ENCODE measurements around the gene CEP164. TPM values are rescaled to one million over a fixed set of nuclear protein-coding genes. Genes with fewer than 3 reads are reported as not detected.

CEP164 gene
- total RNA-seq, result 10 to 100 TPM; 23.1 to 56.5 (median 29.0) TPM

- intact Hi-C loops (cut with DNase I), result no loop called here
- peak within 1 kb of the TSS; percentile 38 to 76 (median 55) for H3K4me3 ChIP-seq (replicated peaks in 1 of 3)
- no peaks in the 10 kb centered on the region for H3K9me3 ChIP-seq
- 0 to 1% methylated on average over 55 to 56 of the region's 64 CpGs for WGBS, 2 donors
- no peaks in the 10 kb centered on the region for H3K27me3 ChIP-seq
- H3K36me3 ChIP-seq, result no peaks in the 10 kb centered on the region
- TF ChIP-seq, protein P1, sequence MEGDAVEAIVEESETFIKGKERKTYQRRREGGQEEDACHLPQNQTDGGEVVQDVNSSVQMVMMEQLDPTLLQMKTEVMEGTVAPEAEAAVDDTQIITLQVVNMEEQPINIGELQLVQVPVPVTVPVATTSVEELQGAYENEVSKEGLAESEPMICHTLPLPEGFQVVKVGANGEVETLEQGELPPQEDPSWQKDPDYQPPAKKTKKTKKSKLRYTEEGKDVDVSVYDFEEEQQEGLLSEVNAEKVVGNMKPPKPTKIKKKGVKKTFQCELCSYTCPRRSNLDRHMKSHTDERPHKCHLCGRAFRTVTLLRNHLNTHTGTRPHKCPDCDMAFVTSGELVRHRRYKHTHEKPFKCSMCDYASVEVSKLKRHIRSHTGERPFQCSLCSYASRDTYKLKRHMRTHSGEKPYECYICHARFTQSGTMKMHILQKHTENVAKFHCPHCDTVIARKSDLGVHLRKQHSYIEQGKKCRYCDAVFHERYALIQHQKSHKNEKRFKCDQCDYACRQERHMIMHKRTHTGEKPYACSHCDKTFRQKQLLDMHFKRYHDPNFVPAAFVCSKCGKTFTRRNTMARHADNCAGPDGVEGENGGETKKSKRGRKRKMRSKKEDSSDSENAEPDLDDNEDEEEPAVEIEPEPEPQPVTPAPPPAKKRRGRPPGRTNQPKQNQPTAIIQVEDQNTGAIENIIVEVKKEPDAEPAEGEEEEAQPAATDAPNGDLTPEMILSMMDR (IDR thresholded peaks at IDR 0.05), result no peak
- TF ChIP-seq POLR2A (IDR thresholded peaks at IDR 0.05), result peak in 1 of 2 donors; percentile 65
- DNase-seq, result peak; percentile 97
- peaks cover 9 to 13% of the 10 kb centered on the region in 2 donors for H3K4me1 ChIP-seq
- peak within 1 kb of the TSS; percentile 75 to 88 (median 78) for H3K27ac ChIP-seq
These were observed at the start of gene CEP164 for GRCh38 chr11:117327567-117328374. CEP164 (plus strand) TSS chr11:117327854; CDS start chr11:117338587, 10,733 bp downstream.

- H3K27me3 ChIP-seq, result no peaks in the 10 kb centered on the region
- WGBS, 2 donors, result 87 to 89% methylated on average over 2 of the region's 2 CpGs
These were observed 49.3 kb upstream of the CEP164 start for GRCh38 chr11:117278347-117278746.

GRCh38 chr11:117279711-117280376 is 47.8 kb upstream of the CEP164 start:
- WGBS, 2 donors, result 87 to 91% methylated on average over 4 of the region's 4 CpGs
- Histone ChIP-seq H3K27ac (no peak overlapping the region), H3K4me3 (replicated peaks in 1 of 3) (no peak overlapping the region), H3K9me3 (no peaks in the 10 kb centered on the region), H3K36me3 (peaks cover 24 to 26% of the 10 kb centered on the region in 2 donors), H3K27me3 (no peaks in the 10 kb centered on the region), H3K4me1 (no peaks in the 10 kb centered on the region)
- intact Hi-C loops (cut with DNase I), result no loop called here
- TF ChIP-seq, protein P1 (IDR thresholded peaks at IDR 0.05), result no peak
- TF ChIP-seq POLR2A (IDR thresholded peaks at IDR 0.05), result no peak
- DNase-seq, result no peak

More at GRCh38 chr11:117278347-117278746, 49.3 kb upstream of the CEP164 start:
- H3K27ac ChIP-seq, result no peak overlapping the region
- H3K4me3 ChIP-seq (replicated peaks in 1 of 3), result no peak overlapping the region
- peaks cover 16 to 19% of the 10 kb centered on the region in 2 donors for H3K36me3 ChIP-seq
- no peak for DNase-seq
- intact Hi-C loops (cut with DNase I), result no loop called here
- no peaks in the 10 kb centered on the region for H3K9me3 ChIP-seq
- TF ChIP-seq POLR2A (IDR thresholded peaks at IDR 0.05), result no peak
- TF ChIP-seq, protein P1 (IDR thresholded peaks at IDR 0.05), result no peak
- no peaks in the 10 kb centered on the region for H3K4me1 ChIP-seq

DNA sequence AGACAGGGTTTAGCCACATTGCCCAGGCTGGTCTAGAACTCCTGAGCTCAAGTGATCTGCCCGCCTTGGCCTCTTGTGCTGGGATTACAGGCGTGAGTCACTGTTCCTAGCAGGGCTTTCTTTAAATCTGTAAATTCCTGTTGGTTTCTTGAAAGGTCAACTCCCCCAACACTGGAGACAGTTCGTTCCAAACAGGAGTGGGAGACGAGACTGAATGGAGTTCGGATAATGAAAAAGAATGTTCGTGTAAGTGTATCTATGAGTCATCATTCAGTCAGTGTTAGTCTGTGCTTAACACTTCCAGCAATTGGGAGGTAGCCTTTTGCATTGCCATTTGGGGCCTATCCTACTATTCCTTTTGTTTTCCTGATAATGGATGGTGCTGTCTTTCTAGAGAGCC is 46.5 kb upstream of the CEP164 start:
- no peak overlapping the region for H3K4me3 ChIP-seq (replicated peaks in 1 of 3)
- H3K9me3 ChIP-seq, result no peaks in the 10 kb centered on the region
- peaks cover 24 to 34% of the 10 kb centered on the region in 2 donors for H3K36me3 ChIP-seq
- DNase-seq, result no peak
- H3K27me3 ChIP-seq, result no peaks in the 10 kb centered on the region
- intact Hi-C loops (cut with DNase I), result no loop called here
- no peaks in the 10 kb centered on the region for H3K4me1 ChIP-seq
- H3K27ac ChIP-seq, result no peak overlapping the region
- WGBS, 2 donors, result 85 to 92% methylated on average over 6 of the region's 6 CpGs
- TF ChIP-seq, protein P1 (IDR thresholded peaks at IDR 0.05), result no peak
- no peak for TF ChIP-seq POLR2A (IDR thresholded peaks at IDR 0.05)

GRCh38 chr11:117281869-117282268 is 45.8 kb upstream of the CEP164 start:
- H3K4me3 ChIP-seq (replicated peaks in 1 of 3), result no peak overlapping the region
- 95 to 97% methylated on average over 7 of the region's 7 CpGs for WGBS, 2 donors
- no peaks in the 10 kb centered on the region for H3K9me3 ChIP-seq
- peaks cover 0 to 3% of the 10 kb centered on the region in 2 donors for H3K4me1 ChIP-seq
- intact Hi-C loops (cut with DNase I), result no loop called here
- no peaks in the 10 kb centered on the region for H3K27me3 ChIP-seq
- no peak for DNase-seq
- no peak overlapping the region for H3K27ac ChIP-seq
- H3K36me3 ChIP-seq, result peaks cover 24 to 34% of the 10 kb centered on the region in 2 donors
- TF ChIP-seq, protein P1 (IDR thresholded peaks at IDR 0.05), result no peak
- TF ChIP-seq POLR2A (IDR thresholded peaks at IDR 0.05), result no peak

All from thyroid gland (tissue), 4 donors.